CD8-positive, alpha-beta memory T cell (primary cell): Measurements from ENCODE around the gene EFNA5. TPM values are rescaled to one million over a fixed set of nuclear protein-coding genes. Genes with fewer than 3 reads are reported as not detected.

Experiments used
- CTCF ChIA-PET: fragments of 350-600 bp; sonication (Branson Sonifier 250); formaldehyde crosslinking; loops from one replicate; lab custom pipeline; 2021; ENCODE audit warnings: antibody characterized with exemption; lab: Charles Lee
- POLR2A ChIA-PET: fragments of 350-600 bp; sonication (Branson Sonifier 250); formaldehyde crosslinking; loops from one replicate; lab custom pipeline; 2021; ENCODE audit warnings: antibody characterized with exemption; lab: Charles Lee
- DNase-seq, 5 donors: peaks; one replicate each; pipeline versions ENCODE4 v3.0.0 to v3.0.0-alpha.2; 2020 to 2022; ENCODE audit warnings: mixed read lengths in 1 of 5
- H3K27ac ChIP-seq: one replicate; pipeline ENCODE4 v1.7.0; 2013; ENCODE audit warnings: low read depth, mild to moderate bottlenecking, low read length, moderate library complexity
- H3K27me3 ChIP-seq: 2 replicates; pipeline ENCODE4 v1.7.0; 2013; ENCODE audit warnings: low read length, mild to moderate bottlenecking; ENCODE audit not compliant: insufficient read depth, poor library complexity, severe bottlenecking
- H3K36me3 ChIP-seq: 2 replicates; pipeline ENCODE4 v1.7.0; 2013; ENCODE audit warnings: mild to moderate bottlenecking, low read length, moderate library complexity; ENCODE audit not compliant: insufficient read depth
- H3K4me1 ChIP-seq: 2 replicates; pipeline ENCODE4 v1.7.0; 2013; ENCODE audit warnings: mild to moderate bottlenecking, low read length, moderate library complexity; ENCODE audit not compliant: insufficient read depth
- H3K4me3 ChIP-seq: 2 replicates; pipeline ENCODE4 v1.7.0; 2013; ENCODE audit warnings: mild to moderate bottlenecking, low read length
- H3K9me3 ChIP-seq: 2 replicates; pipeline ENCODE4 v1.7.0; 2013; ENCODE audit warnings: mild to moderate bottlenecking, low read length
- H3K27ac Mint-ChIP-seq, 8 donors: one replicate each; pipeline ENCODE4 v1.8.0; 2020 to 2021; ENCODE audit warnings: mixed read lengths in 8 of 8, mild to moderate bottlenecking in 6 of 8, inconsistent platforms in 3 of 8, moderate library complexity in 3 of 8
- H3K27me3 Mint-ChIP-seq, 2 donors: one replicate each; pipeline ENCODE4 v1.8.0; 2020 to 2021; ENCODE audit warnings: mixed read lengths in 2 of 2, mild to moderate bottlenecking in 1 of 2, moderate library complexity in 1 of 2
- H3K36me3 Mint-ChIP-seq, 3 donors: one replicate each; pipeline ENCODE4 v1.8.0; 2020 to 2021; ENCODE audit warnings: mixed read lengths in 3 of 3, inconsistent platforms in 1 of 3, mild to moderate bottlenecking in 1 of 3
- H3K4me1 Mint-ChIP-seq, 3 donors: one replicate each; pipeline ENCODE4 v1.8.0; 2020 to 2021; ENCODE audit warnings: mixed read lengths in 3 of 3, inconsistent platforms in 1 of 3, mild to moderate bottlenecking in 1 of 3
- H3K4me3 Mint-ChIP-seq, 7 donors: one replicate each; pipeline ENCODE4 v1.8.0; 2020 to 2021; ENCODE audit warnings: mixed read lengths in 7 of 7, mild to moderate bottlenecking in 6 of 7, moderate library complexity in 4 of 7, inconsistent platforms in 2 of 7
- H3K9me3 Mint-ChIP-seq, 5 donors: one replicate each; pipeline ENCODE4 v1.8.0; 2020 to 2022; ENCODE audit warnings: mixed read lengths in 5 of 5, mild to moderate bottlenecking in 3 of 5, moderate library complexity in 2 of 5, inconsistent platforms in 1 of 5
- polyA plus RNA-seq: library from polyadenylated mRNA; unstranded; fragments of 300-500 nt; fragmentation: Illumina TruSeq; gene quantifications from one replicate; pipeline ENCODE4 v1.2.3, GENCODE V29; 2021
- total RNA-seq, 2 experiments: library from RNA; stranded (reverse); gene quantifications; one replicate each; pipeline ENCODE4 v1.2.3, GENCODE V29; 2021

Gene EFNA5
- total and polyA plus RNA-seq, 3 experiments from 2014 or later = 0.21 TPM; not detected in 2

DNA sequence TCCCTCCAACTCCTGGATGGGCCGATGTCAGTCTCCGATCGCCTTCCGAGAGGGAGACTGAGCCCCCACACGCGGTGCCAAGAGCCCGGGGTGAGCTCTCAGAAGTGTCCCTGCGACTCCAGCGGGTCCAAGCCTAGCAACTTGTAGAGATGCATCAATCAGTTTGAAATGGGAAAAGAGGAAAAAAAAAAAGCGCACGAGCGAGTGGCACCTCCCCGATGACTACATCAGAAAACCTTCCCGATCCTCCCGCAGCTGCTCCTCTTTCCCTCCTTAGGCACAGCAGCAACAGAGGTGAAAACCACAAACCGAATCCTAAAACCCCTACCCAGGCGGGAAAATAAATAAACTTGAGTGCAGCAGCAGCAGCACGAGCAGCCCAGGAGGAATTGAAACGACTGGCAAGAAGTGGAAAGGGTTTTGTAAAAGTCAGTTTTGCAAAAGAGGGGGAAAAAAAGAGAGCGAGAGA, 1.0 kb upstream of the EFNA5 start:
- Histone ChIP-seq H3K4me1 (peaks cover 18% of the 10 kb centered on the region), H3K36me3 (no peaks in the 10 kb centered on the region), H3K4me3 (peak overlapping the region; percentile 54), H3K9me3 (no peaks in the 10 kb centered on the region), H3K27me3 (peaks cover 38% of the 10 kb centered on the region), H3K27ac (no peak overlapping the region)
- Mint-ChIP-seq H3K27ac (peak overlapping the region in 1 of 8 donors; percentile 63), H3K27me3 (peaks cover 46 to 77% of the 10 kb centered on the region in 2 donors), H3K9me3 (no peaks in the 10 kb centered on the region), H3K36me3 (no peaks in the 10 kb centered on the region), H3K4me3 (peak overlapping the region; percentile 77 to 91 (median 81)), H3K4me1 (peaks cover 27 to 46% (median 30%) of the 10 kb centered on the region in 3 donors)
- no peak for DNase-seq
- ChIA-PET POLR2A (no interaction called here), CTCF (no interaction called here)

DNA sequence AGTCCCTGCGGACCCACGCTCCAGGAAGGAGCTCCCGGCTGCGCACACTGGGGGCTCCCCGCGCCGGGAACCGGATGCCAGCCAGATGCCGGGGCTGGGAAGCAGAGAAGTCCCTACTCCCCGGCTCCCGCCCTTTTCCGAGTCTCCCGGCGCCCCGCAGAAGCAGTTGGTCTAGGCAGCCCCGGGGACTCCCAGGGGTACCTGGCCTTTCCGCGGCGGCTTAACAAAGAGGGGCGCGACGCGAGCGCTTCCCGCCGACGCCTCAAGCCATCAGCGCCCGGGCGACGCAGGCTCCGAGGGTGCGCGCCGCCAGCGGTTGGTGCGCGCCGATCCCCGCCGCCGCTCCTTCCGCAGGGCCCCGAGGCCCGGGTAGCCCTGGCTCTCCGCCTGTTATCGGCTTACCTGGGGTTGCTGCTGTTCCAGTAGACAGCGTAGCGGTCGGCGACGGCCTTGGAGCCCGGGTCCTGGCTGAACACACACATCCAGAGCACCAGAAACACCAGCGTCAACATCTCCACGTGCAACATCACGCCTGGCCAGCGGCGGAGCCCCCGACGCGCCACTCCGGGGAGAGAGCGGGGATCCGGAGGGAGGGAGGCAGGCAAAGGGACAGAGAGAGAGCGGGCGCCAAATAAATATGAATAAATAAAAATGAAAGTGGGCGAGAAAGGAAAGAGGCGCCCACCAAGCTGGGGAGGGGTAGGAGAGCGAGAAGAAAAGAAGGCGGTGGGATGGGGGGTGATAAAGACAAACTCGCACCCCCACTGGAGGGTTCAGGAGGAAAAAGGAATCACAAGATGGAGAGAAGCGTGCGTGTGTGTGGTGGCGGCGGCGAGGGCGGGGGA, 428 bp downstream of the EFNA5 start:
- no peaks in the 10 kb centered on the region for H3K9me3 ChIP-seq
- H3K27ac Mint-ChIP-seq = no peak overlapping the region
- DNase-seq = no peak
- H3K27me3 ChIP-seq = peaks cover 42% of the 10 kb centered on the region
- H3K4me1 ChIP-seq = peaks cover 18% of the 10 kb centered on the region
- H3K4me3 ChIP-seq = no peak overlapping the region
- H3K36me3 Mint-ChIP-seq = no peaks in the 10 kb centered on the region
- CTCF ChIA-PET = no interaction called here
- H3K36me3 ChIP-seq = no peaks in the 10 kb centered on the region
- no peaks in the 10 kb centered on the region for H3K9me3 Mint-ChIP-seq
- peaks cover 50 to 76% of the 10 kb centered on the region in 2 donors for H3K27me3 Mint-ChIP-seq
- POLR2A ChIA-PET = no interaction called here
- peaks cover 27 to 46% (median 30%) of the 10 kb centered on the region in 3 donors for H3K4me1 Mint-ChIP-seq
- H3K27ac ChIP-seq = no peak overlapping the region
- H3K4me3 Mint-ChIP-seq = peak overlapping the region; percentile 60 to 87 (median 81)

- H3K4me3 Mint-ChIP-seq = peak overlapping the region in 5 of 7 donors; percentile 33 to 69 (median 55)
- H3K4me1 Mint-ChIP-seq = peaks cover 27 to 46% (median 30%) of the 10 kb centered on the region in 3 donors
- no peaks in the 10 kb centered on the region for H3K36me3 Mint-ChIP-seq
- H3K4me1 ChIP-seq = peaks cover 18% of the 10 kb centered on the region
- ChIA-PET POLR2A (no interaction called here), CTCF (no interaction called here)
- H3K36me3 ChIP-seq = no peaks in the 10 kb centered on the region
- peaks cover 43 to 74% of the 10 kb centered on the region in 2 donors for H3K27me3 Mint-ChIP-seq
- no peak overlapping the region for H3K27ac ChIP-seq
- no peak overlapping the region for H3K4me3 ChIP-seq
- H3K9me3 Mint-ChIP-seq = no peaks in the 10 kb centered on the region
- H3K27ac Mint-ChIP-seq = no peak overlapping the region
- H3K27me3 ChIP-seq = peaks cover 36% of the 10 kb centered on the region
- DNase-seq = no peak
- H3K9me3 ChIP-seq = no peaks in the 10 kb centered on the region
Measured at GRCh38 chr5:107669096-107670031, 1.4 kb downstream of the EFNA5 start.

DNA sequence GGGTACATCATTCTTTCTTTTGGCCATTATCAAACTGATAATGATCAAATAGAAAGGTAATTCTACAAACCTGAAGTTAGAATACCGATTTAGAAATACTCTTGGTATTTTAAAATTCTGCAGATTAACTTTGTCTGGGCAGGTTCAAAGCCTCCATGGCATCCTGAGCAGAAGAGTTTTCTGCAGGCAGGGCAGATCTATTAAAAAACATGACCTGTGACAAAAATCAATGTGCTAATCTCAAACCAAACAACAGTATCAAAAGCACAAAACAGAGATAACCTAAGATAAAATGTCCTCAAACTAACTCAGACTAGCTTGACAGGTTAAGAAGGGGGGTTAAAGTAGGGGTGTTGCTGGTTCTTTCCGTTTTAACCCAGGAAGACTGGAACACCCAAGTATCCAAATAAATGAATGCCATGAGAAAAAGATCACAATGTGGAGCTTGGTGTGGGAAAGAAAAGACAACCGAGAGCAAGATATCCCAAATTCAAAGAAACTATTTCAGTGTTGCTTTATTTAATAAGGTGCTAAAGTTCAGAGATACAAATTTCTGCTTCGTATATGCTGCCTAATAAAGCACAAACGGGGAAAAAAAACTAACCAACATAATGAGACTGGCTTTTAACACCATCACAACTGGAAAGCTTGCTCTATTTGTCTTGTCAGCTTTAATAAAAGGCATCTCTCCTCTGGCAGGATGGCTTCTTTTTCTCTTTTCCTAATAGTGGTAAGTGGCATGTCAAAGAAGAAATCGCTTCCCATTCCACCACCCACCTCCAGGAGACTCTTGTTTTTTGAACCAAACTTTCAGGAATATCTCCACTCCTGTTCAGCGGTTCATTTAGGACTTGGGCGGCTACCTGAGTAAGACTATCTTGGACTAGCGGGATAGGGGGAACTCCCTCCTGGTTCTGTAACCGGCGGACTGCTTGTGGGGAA, 2.3 kb downstream of the EFNA5 start:
- H3K36me3 Mint-ChIP-seq = no peaks in the 10 kb centered on the region
- Histone ChIP-seq H3K4me1 (peaks cover 16% of the 10 kb centered on the region), H3K27ac (no peak overlapping the region), H3K36me3 (no peaks in the 10 kb centered on the region), H3K4me3 (no peak overlapping the region), H3K27me3 (peaks cover 30% of the 10 kb centered on the region), H3K9me3 (no peaks in the 10 kb centered on the region)
- H3K27ac Mint-ChIP-seq = no peak overlapping the region
- H3K27me3 Mint-ChIP-seq = peaks cover 38 to 68% of the 10 kb centered on the region in 2 donors
- H3K9me3 Mint-ChIP-seq = no peaks in the 10 kb centered on the region
- peaks cover 23 to 42% (median 24%) of the 10 kb centered on the region in 3 donors for H3K4me1 Mint-ChIP-seq
- peak overlapping the region in 4 of 7 donors; percentile 21 to 87 (median 46) for H3K4me3 Mint-ChIP-seq
- ChIA-PET CTCF (no interaction called here), POLR2A (no interaction called here)
- no peak for DNase-seq

DNA sequence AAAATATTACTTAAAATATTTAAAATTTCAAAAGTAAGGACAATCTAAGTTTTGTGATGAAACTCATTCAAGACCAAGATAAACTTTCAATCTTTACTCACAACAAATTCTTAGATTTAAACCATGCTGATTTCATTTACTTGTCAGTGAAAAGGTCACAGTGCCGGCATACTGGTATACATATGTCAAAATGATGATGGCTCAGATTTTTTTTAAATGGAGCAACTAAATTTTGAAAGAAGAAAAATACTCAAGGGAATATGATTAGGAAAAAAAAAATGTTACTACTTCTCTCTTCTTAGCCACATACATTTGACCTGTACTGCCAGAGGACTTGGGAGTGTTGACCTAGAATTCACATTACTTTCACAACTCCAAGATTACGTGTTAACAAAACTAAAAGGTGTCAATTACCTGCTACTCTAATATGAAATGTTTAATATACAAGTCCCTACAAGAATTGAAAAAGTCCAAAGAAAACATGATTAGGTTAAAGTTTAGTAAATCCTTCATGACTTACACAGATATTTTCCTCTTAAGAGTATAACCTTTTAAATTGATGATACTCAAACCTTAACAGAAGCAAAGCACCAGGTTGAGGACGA, 4.6 kb downstream of the EFNA5 start:
- Mint-ChIP-seq H3K27ac (no peak overlapping the region), H3K36me3 (no peaks in the 10 kb centered on the region), H3K4me1 (peaks cover 6 to 21% (median 8%) of the 10 kb centered on the region in 3 donors), H3K27me3 (peaks cover 23 to 64% of the 10 kb centered on the region in 2 donors), H3K4me3 (no peak overlapping the region), H3K9me3 (no peaks in the 10 kb centered on the region)
- H3K4me1 ChIP-seq = no peaks in the 10 kb centered on the region
- peaks cover 12% of the 10 kb centered on the region for H3K27me3 ChIP-seq
- no peaks in the 10 kb centered on the region for H3K36me3 ChIP-seq
- no peak overlapping the region for H3K27ac ChIP-seq
- DNase-seq = no peak
- no peaks in the 10 kb centered on the region for H3K9me3 ChIP-seq
- no peak overlapping the region for H3K4me3 ChIP-seq
- ChIA-PET POLR2A (no interaction called here), CTCF (no interaction called here)

DNA sequence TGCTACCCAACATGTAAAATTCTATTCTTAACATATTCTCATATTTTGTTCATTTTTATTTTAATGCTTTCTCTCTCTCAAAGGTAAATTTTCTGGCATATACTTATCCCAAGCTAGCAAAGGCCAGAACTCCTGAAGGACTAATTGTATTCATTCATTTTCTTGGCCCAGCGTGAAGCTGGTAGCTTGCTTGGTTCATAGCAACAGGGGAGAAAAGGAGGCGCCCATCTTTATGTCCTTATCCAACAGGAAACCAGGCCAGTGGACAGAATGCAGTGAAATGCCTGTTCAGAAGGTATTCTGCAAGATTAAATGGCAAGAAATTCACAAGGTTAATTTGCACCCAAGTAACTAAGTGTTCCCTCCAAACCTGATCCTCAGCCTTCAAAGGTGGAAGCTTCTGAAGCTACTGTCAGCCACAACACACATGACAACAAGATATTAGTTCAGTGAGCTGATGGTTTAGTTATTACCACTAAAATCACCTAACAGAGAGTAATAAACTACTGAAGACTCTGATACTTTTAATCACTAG, 5.6 kb downstream of the EFNA5 start:
- peaks cover 19 to 58% of the 10 kb centered on the region in 2 donors for H3K27me3 Mint-ChIP-seq
- no peak overlapping the region for H3K4me3 Mint-ChIP-seq
- no peak for DNase-seq
- H3K4me3 ChIP-seq = no peak overlapping the region
- POLR2A ChIA-PET = no interaction called here
- H3K4me1 Mint-ChIP-seq = peaks cover 2 to 13% (median 4%) of the 10 kb centered on the region in 3 donors
- H3K27ac Mint-ChIP-seq = no peak overlapping the region
- no peaks in the 10 kb centered on the region for H3K9me3 ChIP-seq
- no peaks in the 10 kb centered on the region for H3K36me3 ChIP-seq
- H3K4me1 ChIP-seq = no peaks in the 10 kb centered on the region
- H3K27ac ChIP-seq = no peak overlapping the region
- H3K27me3 ChIP-seq = peaks cover 12% of the 10 kb centered on the region
- CTCF ChIA-PET = no interaction called here
- H3K9me3 Mint-ChIP-seq = no peaks in the 10 kb centered on the region
- no peaks in the 10 kb centered on the region for H3K36me3 Mint-ChIP-seq

DNA sequence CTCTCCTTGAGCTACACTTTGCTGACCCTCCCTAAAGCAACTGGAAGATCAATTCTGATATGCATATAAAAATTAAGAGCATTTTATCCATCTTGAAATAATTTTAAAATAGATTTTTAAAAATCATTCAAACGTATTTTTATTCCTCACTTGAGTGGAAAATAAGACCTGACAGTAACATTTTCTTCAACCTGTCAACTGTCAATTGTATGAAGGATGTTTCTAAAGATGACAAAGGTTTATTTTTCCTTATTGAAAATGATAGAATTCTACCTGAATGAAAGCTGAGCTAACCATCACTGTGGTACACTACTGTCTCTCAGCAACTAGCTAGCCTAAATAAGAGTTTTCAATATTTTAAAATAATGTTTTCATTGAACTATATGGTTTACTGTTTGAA, 7.0 kb downstream of the EFNA5 start:
- no peaks in the 10 kb centered on the region for H3K4me1 ChIP-seq
- no peaks in the 10 kb centered on the region for H3K36me3 ChIP-seq
- ChIA-PET POLR2A (no interaction called here), CTCF (interaction anchor here (1.4 kb wide), 1 partner anchor 10 kb away, joined by 3 read pairs; no protein-coding TSS in a partner anchor)
- Mint-ChIP-seq H3K36me3 (no peaks in the 10 kb centered on the region), H3K4me1 (peaks cover 0 to 5% (median 4%) of the 10 kb centered on the region in 3 donors), H3K27ac (no peak overlapping the region), H3K4me3 (no peak overlapping the region), H3K9me3 (no peaks in the 10 kb centered on the region), H3K27me3 (peaks cover 14 to 58% of the 10 kb centered on the region in 2 donors)
- no peak overlapping the region for H3K4me3 ChIP-seq
- peaks cover 12% of the 10 kb centered on the region for H3K27me3 ChIP-seq
- DNase-seq = no peak
- no peak overlapping the region for H3K27ac ChIP-seq
- no peaks in the 10 kb centered on the region for H3K9me3 ChIP-seq
